ENCODE data around the gene IGDCC3. TPM values are rescaled to one million over a fixed set of nuclear protein-coding genes. Genes with fewer than 3 reads are reported as not detected.

IGDCC3 gene
- total RNA-seq, 1 donor from 2014 or later, result 0.27 TPM

DNA sequence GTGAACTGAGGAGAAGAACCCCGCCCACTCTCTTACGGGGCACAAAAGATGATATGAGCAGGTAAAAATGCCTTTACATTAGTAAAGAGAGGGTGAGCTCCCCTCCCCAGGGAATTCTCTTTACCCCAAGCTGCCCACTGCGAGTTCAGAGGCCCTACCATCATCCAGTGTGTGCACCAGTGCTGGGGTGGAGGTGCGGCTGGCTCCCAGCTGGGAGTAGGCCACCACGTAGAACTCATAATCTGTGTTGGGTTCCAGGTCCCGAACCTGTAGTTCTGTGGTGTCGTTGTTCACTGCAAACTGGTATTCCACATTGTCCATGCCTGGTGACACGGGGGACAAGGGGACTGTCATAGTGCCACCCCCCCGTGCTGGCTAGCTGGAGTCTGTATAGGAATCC is 17.1 kb upstream of the IGDCC3 start:
- TF ChIP-seq, protein P1, sequence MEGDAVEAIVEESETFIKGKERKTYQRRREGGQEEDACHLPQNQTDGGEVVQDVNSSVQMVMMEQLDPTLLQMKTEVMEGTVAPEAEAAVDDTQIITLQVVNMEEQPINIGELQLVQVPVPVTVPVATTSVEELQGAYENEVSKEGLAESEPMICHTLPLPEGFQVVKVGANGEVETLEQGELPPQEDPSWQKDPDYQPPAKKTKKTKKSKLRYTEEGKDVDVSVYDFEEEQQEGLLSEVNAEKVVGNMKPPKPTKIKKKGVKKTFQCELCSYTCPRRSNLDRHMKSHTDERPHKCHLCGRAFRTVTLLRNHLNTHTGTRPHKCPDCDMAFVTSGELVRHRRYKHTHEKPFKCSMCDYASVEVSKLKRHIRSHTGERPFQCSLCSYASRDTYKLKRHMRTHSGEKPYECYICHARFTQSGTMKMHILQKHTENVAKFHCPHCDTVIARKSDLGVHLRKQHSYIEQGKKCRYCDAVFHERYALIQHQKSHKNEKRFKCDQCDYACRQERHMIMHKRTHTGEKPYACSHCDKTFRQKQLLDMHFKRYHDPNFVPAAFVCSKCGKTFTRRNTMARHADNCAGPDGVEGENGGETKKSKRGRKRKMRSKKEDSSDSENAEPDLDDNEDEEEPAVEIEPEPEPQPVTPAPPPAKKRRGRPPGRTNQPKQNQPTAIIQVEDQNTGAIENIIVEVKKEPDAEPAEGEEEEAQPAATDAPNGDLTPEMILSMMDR (IDR thresholded peaks at IDR 0.05), result no peak
- Mint-ChIP-seq H3K9me3 (ENCODE audit: low read depth) (no peaks in the 10 kb centered on the region), H3K4me3 (ENCODE audit: unreplicated experiment) (no peak overlapping the region), H3K4me1 (ENCODE audit: low read depth) (no peaks in the 10 kb centered on the region), H3K27me3 (ENCODE audit: low read depth) (no peaks in the 10 kb centered on the region), H3K36me3 (ENCODE audit: low read depth) (peaks cover 30% of the 10 kb centered on the region), H3K27ac (ENCODE audit: unreplicated experiment) (no peak overlapping the region)
- DNase-seq (ENCODE audit: low spot score), result peak; percentile 37

DNA sequence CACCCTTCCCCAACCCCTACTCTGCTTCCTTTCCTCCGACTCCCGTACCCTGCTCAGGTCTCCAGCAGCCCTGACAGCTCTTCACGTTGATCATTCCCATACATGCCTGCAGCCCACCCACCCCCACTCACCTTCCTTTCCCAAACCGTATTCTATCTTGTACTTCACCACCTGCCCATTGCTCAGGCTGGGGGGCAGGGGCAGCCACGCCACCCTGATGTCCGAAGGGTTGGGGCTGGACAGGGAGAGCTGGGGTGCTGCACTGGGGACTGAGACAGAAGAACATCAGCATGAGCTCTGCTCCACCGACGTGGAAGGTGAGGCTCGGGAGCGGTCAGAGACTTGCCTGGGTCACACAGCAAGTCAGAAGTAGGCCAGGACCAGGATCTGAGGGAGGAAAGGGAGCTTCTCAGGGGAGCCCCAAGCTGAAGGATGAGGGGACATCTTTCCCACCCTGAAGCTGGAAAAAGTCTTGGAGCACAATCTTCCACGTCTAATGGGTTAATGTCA is 16.5 kb upstream of the IGDCC3 start:
- Mint-ChIP-seq H3K27ac (ENCODE audit: unreplicated experiment) (no peak overlapping the region), H3K4me1 (ENCODE audit: low read depth) (no peaks in the 10 kb centered on the region), H3K9me3 (ENCODE audit: low read depth) (no peaks in the 10 kb centered on the region), H3K4me3 (ENCODE audit: unreplicated experiment) (no peak overlapping the region), H3K36me3 (ENCODE audit: low read depth) (peaks cover 32% of the 10 kb centered on the region), H3K27me3 (ENCODE audit: low read depth) (no peaks in the 10 kb centered on the region)
- peak; percentile 69 for DNase-seq (ENCODE audit: low spot score)
- TF ChIP-seq, protein P1 (IDR thresholded peaks at IDR 0.05), result no peak

DNA sequence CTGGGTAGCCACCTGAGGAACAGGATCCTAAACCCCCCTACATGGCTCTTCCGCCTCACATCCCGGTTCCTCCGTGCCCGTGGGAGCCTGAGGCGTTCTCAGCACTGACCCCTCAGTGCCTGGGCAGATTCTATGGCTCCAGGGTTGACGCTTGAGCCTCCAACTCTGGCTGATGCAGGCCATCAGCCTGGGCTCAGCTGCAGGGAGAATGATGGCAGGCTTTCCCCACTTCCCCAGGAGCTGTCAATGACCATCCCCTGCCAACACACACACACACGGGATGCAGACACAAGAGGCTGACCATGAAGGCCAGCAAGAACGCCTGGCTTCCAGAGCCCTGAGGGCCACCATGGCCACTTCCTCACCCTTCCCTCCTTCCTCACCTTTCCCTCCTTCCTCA is 15.8 kb upstream of the IGDCC3 start:
- Mint-ChIP-seq H3K4me3 (ENCODE audit: unreplicated experiment) (no peak overlapping the region), H3K9me3 (ENCODE audit: low read depth) (no peaks in the 10 kb centered on the region), H3K36me3 (ENCODE audit: low read depth) (peaks cover 32% of the 10 kb centered on the region), H3K4me1 (ENCODE audit: low read depth) (no peaks in the 10 kb centered on the region), H3K27me3 (ENCODE audit: low read depth) (no peaks in the 10 kb centered on the region), H3K27ac (ENCODE audit: unreplicated experiment) (no peak overlapping the region)
- DNase-seq (ENCODE audit: low spot score), result peak; percentile 29
- TF ChIP-seq, protein P1 (IDR thresholded peaks at IDR 0.05), result no peak

DNA sequence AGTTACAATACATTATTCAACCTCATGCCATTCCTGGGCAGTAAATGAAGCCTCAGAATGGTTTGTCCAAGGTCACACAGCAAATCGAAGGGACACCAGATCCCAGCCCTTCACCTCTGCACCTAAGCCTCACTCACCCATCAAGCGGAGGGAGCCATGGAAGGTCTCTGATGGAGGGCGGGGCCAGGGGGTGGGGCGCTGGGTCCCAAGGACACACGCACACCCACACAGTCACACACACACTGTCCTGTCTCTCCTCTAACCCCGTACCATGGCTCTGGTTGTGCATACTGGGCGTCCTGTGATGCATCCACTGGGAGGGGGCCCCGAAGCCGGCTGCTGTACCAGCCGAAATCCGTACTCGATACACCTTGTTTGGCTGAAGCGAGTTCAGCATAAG is 15.3 kb upstream of the IGDCC3 start:
- Mint-ChIP-seq H3K27me3 (ENCODE audit: low read depth) (no peaks in the 10 kb centered on the region), H3K4me1 (ENCODE audit: low read depth) (no peaks in the 10 kb centered on the region), H3K27ac (ENCODE audit: unreplicated experiment) (no peak overlapping the region), H3K9me3 (ENCODE audit: low read depth) (no peaks in the 10 kb centered on the region), H3K36me3 (ENCODE audit: low read depth) (peaks cover 34% of the 10 kb centered on the region), H3K4me3 (ENCODE audit: unreplicated experiment) (no peak overlapping the region)
- peak; percentile 59 for DNase-seq (ENCODE audit: low spot score)
- TF ChIP-seq, protein P1 (IDR thresholded peaks at IDR 0.05), result no peak

DNA sequence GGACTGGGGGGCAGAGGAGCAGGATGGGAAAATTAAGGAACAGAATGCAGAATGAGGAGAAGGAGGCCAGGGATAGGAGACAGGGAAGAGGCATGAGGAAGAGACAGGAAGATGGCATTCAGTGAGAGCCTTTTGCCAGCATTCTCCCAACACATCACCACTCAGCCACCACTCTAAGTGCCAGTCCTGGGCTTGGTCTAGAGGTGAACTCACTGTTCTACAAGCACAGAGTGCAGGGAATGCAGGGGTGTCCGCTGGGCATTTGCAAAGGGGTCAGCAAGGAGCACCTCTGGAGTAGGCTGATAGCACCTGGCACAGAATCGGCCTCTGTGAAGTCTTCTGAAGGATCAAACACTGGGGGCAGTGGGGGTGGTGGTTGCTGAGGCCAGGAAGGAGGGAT is 14.6 kb upstream of the IGDCC3 start:
- TF ChIP-seq, protein P1 (IDR thresholded peaks at IDR 0.05), result no peak
- H3K4me3 Mint-ChIP-seq (ENCODE audit: unreplicated experiment), result no peak overlapping the region
- peaks cover 34% of the 10 kb centered on the region for H3K36me3 Mint-ChIP-seq (ENCODE audit: low read depth)
- H3K4me1 Mint-ChIP-seq (ENCODE audit: low read depth), result no peaks in the 10 kb centered on the region
- no peaks in the 10 kb centered on the region for H3K27me3 Mint-ChIP-seq (ENCODE audit: low read depth)
- no peak overlapping the region for H3K27ac Mint-ChIP-seq (ENCODE audit: unreplicated experiment)
- no peaks in the 10 kb centered on the region for H3K9me3 Mint-ChIP-seq (ENCODE audit: low read depth)
- DNase-seq (ENCODE audit: low spot score), result peak; percentile 44

All from chondrocyte (in vitro differentiated cells).